WTC11 (cell line): Measurements from ENCODE around the gene RGN.

Experiments
- CBFB ChIP-seq: sonication (generic); formaldehyde crosslinking; IDR thresholded peaks from 2 replicates; pipeline ENCODE4 v1.8.1; 2022; ENCODE audit warnings: mild to moderate bottlenecking, low read depth, missing genetic modification reagents
- GABPB1 ChIP-seq: sonication (generic); formaldehyde crosslinking; IDR thresholded peaks from 2 replicates; pipeline ENCODE4 v1.8.1; 2023; ENCODE audit warnings: mild to moderate bottlenecking, missing genetic modification reagents
- IRF2 ChIP-seq: sonication (generic); formaldehyde crosslinking; IDR thresholded peaks from 2 replicates; pipeline ENCODE4 v1.8.0; 2022; ENCODE audit warnings: low read depth, missing genetic modification reagents, borderline replicate concordance
- NFATC4 ChIP-seq: fragments of 250-450 bp; sonication (Bioruptor Pico); IDR thresholded peaks from 2 replicates; pipeline ENCODE4 v1.9.0; 2021; ENCODE audit warnings: mild to moderate bottlenecking
- NFYB ChIP-seq: sonication (generic); formaldehyde crosslinking; conservative IDR thresholded peaks from 2 replicates; pipeline ENCODE4 v1.8.0; 2022; ENCODE audit warnings: low read depth, missing genetic modification reagents
- RELA ChIP-seq: sonication (generic); formaldehyde crosslinking; IDR thresholded peaks from 2 replicates; pipeline ENCODE4 v1.8.1; 2022; ENCODE audit warnings: missing genetic modification reagents, mild to moderate bottlenecking, borderline replicate concordance
- SP1 ChIP-seq: sonication (generic); formaldehyde crosslinking; conservative IDR thresholded peaks from 2 replicates; pipeline ENCODE4 v1.8.1; 2022; ENCODE audit warnings: missing genetic modification reagents
- ZNF138 ChIP-seq: sonication (generic); formaldehyde crosslinking; conservative IDR thresholded peaks from 2 replicates; pipeline ENCODE4 v1.8.1; 2022; ENCODE audit warnings: mild to moderate bottlenecking, moderate library complexity, missing genetic modification reagents
- TF ChIP-seq, protein P1 (sequence below): fragments of 200-600 bp; IDR thresholded peaks from 2 replicates; pipeline ENCODE4 v1.8.0; 2022; ENCODE audit warnings: antibody characterized with exemption
- TF ChIP-seq, protein P2 (sequence below): sonication (generic); formaldehyde crosslinking; IDR thresholded peaks from 2 replicates; pipeline ENCODE4 v1.8.1; 2023; ENCODE audit warnings: mild to moderate bottlenecking, missing genetic modification reagents
- TF ChIP-seq, protein P3 (sequence below): sonication (generic); formaldehyde crosslinking; IDR thresholded peaks from 2 replicates; pipeline ENCODE4 v1.8.0; 2022; ENCODE audit warnings: mild to moderate bottlenecking, missing genetic modification reagents
- TF ChIP-seq, protein P4 (sequence below): sonication (generic); formaldehyde crosslinking; IDR thresholded peaks from 2 replicates; pipeline ENCODE4 v1.8.1; 2023; ENCODE audit warnings: mild to moderate bottlenecking, missing genetic modification reagents, moderate library complexity
- TF ChIP-seq, protein P5 (sequence below): sonication (generic); formaldehyde crosslinking; IDR thresholded peaks from 2 replicates; pipeline ENCODE4 v1.8.1; 2023; ENCODE audit warnings: mild to moderate bottlenecking, missing genetic modification reagents, borderline replicate concordance
- TF ChIP-seq, protein P6 (sequence below): sonication (generic); formaldehyde crosslinking; IDR thresholded peaks from 2 replicates; pipeline ENCODE4 v1.8.0; 2022; ENCODE audit warnings: mild to moderate bottlenecking, missing genetic modification reagents

DNA sequence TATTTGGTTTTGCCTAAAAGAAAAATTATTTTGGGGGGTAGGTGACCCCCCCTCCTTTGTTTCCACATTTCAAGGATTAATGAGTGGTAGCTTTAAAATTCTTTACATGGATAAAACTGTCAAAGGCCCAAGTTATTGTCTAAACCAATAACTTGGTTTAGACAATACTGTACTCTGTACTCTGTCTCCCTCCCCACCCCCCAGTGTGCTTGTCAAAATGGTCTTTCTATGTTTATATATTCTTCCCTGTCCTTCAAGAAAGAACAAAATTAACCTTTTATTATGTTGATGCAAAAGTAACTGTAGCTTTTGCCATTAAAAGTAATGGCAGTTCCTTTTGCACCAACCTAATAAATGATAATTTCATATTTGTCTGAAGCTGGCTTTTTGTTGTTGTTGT is 9.5 kb upstream of the RGN start:
- TF ChIP-seq, protein P1, sequence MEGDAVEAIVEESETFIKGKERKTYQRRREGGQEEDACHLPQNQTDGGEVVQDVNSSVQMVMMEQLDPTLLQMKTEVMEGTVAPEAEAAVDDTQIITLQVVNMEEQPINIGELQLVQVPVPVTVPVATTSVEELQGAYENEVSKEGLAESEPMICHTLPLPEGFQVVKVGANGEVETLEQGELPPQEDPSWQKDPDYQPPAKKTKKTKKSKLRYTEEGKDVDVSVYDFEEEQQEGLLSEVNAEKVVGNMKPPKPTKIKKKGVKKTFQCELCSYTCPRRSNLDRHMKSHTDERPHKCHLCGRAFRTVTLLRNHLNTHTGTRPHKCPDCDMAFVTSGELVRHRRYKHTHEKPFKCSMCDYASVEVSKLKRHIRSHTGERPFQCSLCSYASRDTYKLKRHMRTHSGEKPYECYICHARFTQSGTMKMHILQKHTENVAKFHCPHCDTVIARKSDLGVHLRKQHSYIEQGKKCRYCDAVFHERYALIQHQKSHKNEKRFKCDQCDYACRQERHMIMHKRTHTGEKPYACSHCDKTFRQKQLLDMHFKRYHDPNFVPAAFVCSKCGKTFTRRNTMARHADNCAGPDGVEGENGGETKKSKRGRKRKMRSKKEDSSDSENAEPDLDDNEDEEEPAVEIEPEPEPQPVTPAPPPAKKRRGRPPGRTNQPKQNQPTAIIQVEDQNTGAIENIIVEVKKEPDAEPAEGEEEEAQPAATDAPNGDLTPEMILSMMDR = no peak
- TF ChIP-seq, protein P2, sequence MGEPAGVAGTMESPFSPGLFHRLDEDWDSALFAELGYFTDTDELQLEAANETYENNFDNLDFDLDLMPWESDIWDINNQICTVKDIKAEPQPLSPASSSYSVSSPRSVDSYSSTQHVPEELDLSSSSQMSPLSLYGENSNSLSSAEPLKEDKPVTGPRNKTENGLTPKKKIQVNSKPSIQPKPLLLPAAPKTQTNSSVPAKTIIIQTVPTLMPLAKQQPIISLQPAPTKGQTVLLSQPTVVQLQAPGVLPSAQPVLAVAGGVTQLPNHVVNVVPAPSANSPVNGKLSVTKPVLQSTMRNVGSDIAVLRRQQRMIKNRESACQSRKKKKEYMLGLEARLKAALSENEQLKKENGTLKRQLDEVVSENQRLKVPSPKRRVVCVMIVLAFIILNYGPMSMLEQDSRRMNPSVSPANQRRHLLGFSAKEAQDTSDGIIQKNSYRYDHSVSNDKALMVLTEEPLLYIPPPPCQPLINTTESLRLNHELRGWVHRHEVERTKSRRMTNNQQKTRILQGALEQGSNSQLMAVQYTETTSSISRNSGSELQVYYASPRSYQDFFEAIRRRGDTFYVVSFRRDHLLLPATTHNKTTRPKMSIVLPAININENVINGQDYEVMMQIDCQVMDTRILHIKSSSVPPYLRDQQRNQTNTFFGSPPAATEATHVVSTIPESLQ (CRISPR knock-in tag) = no peak
- TF ChIP-seq IRF2 (CRISPR knock-in tag) (no peak), SP1 (CRISPR knock-in tag) (no peak), RELA (CRISPR knock-in tag) (no peak), CBFB (CRISPR knock-in tag) (no peak), ZNF138 (CRISPR knock-in tag) (no peak), NFYB (no peak), NFATC4 (CRISPR knock-in tag) (no peak), GABPB1 (CRISPR knock-in tag) (no peak)
- TF ChIP-seq, protein P3, sequence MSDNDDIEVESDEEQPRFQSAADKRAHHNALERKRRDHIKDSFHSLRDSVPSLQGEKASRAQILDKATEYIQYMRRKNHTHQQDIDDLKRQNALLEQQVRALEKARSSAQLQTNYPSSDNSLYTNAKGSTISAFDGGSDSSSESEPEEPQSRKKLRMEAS = no peak
- TF ChIP-seq, protein P4, sequence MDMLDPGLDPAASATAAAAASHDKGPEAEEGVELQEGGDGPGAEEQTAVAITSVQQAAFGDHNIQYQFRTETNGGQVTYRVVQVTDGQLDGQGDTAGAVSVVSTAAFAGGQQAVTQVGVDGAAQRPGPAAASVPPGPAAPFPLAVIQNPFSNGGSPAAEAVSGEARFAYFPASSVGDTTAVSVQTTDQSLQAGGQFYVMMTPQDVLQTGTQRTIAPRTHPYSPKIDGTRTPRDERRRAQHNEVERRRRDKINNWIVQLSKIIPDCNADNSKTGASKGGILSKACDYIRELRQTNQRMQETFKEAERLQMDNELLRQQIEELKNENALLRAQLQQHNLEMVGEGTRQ (CRISPR knock-in tag) = no peak
- TF ChIP-seq, protein P5, sequence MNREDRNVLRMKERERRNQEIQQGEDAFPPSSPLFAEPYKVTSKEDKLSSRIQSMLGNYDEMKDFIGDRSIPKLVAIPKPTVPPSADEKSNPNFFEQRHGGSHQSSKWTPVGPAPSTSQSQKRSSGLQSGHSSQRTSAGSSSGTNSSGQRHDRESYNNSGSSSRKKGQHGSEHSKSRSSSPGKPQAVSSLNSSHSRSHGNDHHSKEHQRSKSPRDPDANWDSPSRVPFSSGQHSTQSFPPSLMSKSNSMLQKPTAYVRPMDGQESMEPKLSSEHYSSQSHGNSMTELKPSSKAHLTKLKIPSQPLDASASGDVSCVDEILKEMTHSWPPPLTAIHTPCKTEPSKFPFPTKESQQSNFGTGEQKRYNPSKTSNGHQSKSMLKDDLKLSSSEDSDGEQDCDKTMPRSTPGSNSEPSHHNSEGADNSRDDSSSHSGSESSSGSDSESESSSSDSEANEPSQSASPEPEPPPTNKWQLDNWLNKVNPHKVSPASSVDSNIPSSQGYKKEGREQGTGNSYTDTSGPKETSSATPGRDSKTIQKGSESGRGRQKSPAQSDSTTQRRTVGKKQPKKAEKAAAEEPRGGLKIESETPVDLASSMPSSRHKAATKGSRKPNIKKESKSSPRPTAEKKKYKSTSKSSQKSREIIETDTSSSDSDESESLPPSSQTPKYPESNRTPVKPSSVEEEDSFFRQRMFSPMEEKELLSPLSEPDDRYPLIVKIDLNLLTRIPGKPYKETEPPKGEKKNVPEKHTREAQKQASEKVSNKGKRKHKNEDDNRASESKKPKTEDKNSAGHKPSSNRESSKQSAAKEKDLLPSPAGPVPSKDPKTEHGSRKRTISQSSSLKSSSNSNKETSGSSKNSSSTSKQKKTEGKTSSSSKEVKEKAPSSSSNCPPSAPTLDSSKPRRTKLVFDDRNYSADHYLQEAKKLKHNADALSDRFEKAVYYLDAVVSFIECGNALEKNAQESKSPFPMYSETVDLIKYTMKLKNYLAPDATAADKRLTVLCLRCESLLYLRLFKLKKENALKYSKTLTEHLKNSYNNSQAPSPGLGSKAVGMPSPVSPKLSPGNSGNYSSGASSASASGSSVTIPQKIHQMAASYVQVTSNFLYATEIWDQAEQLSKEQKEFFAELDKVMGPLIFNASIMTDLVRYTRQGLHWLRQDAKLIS (CRISPR knock-in tag) = no peak
- TF ChIP-seq, protein P6, sequence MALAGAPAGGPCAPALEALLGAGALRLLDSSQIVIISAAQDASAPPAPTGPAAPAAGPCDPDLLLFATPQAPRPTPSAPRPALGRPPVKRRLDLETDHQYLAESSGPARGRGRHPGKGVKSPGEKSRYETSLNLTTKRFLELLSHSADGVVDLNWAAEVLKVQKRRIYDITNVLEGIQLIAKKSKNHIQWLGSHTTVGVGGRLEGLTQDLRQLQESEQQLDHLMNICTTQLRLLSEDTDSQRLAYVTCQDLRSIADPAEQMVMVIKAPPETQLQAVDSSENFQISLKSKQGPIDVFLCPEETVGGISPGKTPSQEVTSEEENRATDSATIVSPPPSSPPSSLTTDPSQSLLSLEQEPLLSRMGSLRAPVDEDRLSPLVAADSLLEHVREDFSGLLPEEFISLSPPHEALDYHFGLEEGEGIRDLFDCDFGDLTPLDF = no peak
